HCT116 (cell line): ENCODE data around the gene DIDO1. TPM values are rescaled to one million over a fixed set of nuclear protein-coding genes. Genes with fewer than 3 reads are reported as not detected.

Source experiments
- ATAC-seq: fragments of 200-7000 bp; cut with Tn5 transposase; 2 replicates; pipeline ENCODE4 v1.9.1; 2020; ENCODE audit warnings: mild to moderate bottlenecking, moderate library complexity
- BruUV-seq: library from RNA; stranded (reverse); fragments of 400-500 nt; replicated peaks from 2 replicates; lab custom pipeline; 2021; lab: Mats Ljungman, UMichigan
- CTCF ChIA-PET: fragments of 300-600 bp; sonication (Branson Sonifier 250); formaldehyde crosslinking; loops from one replicate; lab custom pipeline; 2021; ENCODE audit warnings: antibody characterized with exemption; lab: Charles Lee
- POLR2A ChIA-PET: fragments of 300-600, 350-600 bp; sonication (Branson Sonifier 250); formaldehyde crosslinking; loops from one replicate; lab custom pipeline; 2021; ENCODE audit warnings: antibody characterized with exemption; lab: Charles Lee
- RAD21 ChIA-PET, 2 experiments: fragments of 300-600 bp; sonication (Branson Sonifier 250); formaldehyde crosslinking; loops; one replicate each; lab custom pipeline; 2023; ENCODE audit warnings: low total read pairs in 2 of 2; ENCODE audit not compliant: uncharacterized antibody in 2 of 2, unreplicated experiment in 2 of 2, low non-redundant PET in 1 of 2; lab: Charles Lee
- DNase-seq: peaks from one replicate; pipeline ENCODE4 v3.0.0-alpha.2; 2010; ENCODE audit warnings: low read depth, low spot score
- H2AFZ ChIP-seq: fragments of 200-600 bp; shearing (Covaris generic), sonication (generic); 2 replicates; pipeline ENCODE4 v1.6.1; 2017; ENCODE audit warnings: low read depth, mixed run types, mixed read lengths, antibody characterized with exemption, low read length; ENCODE audit not compliant: poor library complexity, severe bottlenecking
- H3K27ac ChIP-seq: 2 replicates; pipeline ENCODE4 v1.5.1; 2012; ENCODE audit warnings: low read depth, low read length
- H3K27me3 ChIP-seq: fragments of 200-600 bp; sonication (generic); 2 replicates; pipeline ENCODE4 v1.6.1; 2016; ENCODE audit warnings: mixed run types, low read length, mixed read lengths; ENCODE audit not compliant: insufficient read depth
- H3K36me3 ChIP-seq, 2 experiments: fragments of 200-500 bp in 1 of 2; fragments of 200-600 bp in 1 of 2; sonication (Bioruptor generic) in 1 of 2; sonication (generic) in 1 of 2; 2 replicates each; pipeline versions ENCODE4 v1.5.1 to v1.6.1; 2014 to 2016; ENCODE audit warnings: low read length in 2 of 2, inconsistent platforms in 1 of 2, mixed read lengths in 1 of 2, mixed run types in 1 of 2; ENCODE audit not compliant: insufficient read depth in 2 of 2, control insufficient read depth in 1 of 2
- H3K4me1 ChIP-seq, 2 experiments: fragments of 200-600 bp in 1 of 2; sonication (generic) in 1 of 2; 2 replicates each; pipeline versions ENCODE4 v1.5.1 to v1.6.1; 2012 to 2017; ENCODE audit warnings: low read length in 2 of 2, inconsistent platforms in 1 of 2, mild to moderate bottlenecking in 1 of 2, mixed read lengths in 1 of 2, mixed run types in 1 of 2, moderate library complexity in 1 of 2; ENCODE audit not compliant: insufficient read depth in 2 of 2, control insufficient read depth in 1 of 2
- H3K4me2 ChIP-seq: fragments of 200-600 bp; sonication (generic); 2 replicates; pipeline ENCODE4 v1.6.1; 2017; ENCODE audit warnings: mixed run types, low read length, mixed read lengths
- H3K4me3 ChIP-seq, 2 experiments: fragments of 200-600 bp in 1 of 2; sonication (generic) in 1 of 2; replicated peaks in 1 of 2; 2 replicates each; pipeline ENCODE4 v1.5.1; 2011 to 2016; ENCODE audit warnings: low read length in 2 of 2, control low read depth in 1 of 2, low read depth in 1 of 2, mild to moderate bottlenecking in 1 of 2, mixed read lengths in 1 of 2, mixed run types in 1 of 2
- H3K79me2 ChIP-seq: fragments of 200-600 bp; sonication (generic); 2 replicates; pipeline ENCODE4 v1.6.1; 2017; ENCODE audit warnings: mild to moderate bottlenecking, mixed run types, low read length, moderate library complexity, mixed read lengths; ENCODE audit not compliant: insufficient read depth
- H3K9ac ChIP-seq: fragments of 200-600 bp; sonication (generic); 2 replicates; pipeline ENCODE4 v1.6.1; 2016; ENCODE audit warnings: low read length, mixed read lengths
- H3K9me2 ChIP-seq: fragments of 200-600 bp; sonication (generic), shearing (Covaris generic); 2 replicates; pipeline ENCODE4 v1.6.1; 2017; ENCODE audit warnings: mixed run types, mild to moderate bottlenecking, moderate library complexity; ENCODE audit not compliant: insufficient read depth
- H3K9me3 ChIP-seq, 2 experiments: fragments of 200-500 bp in 1 of 2; fragments of 200-600 bp in 1 of 2; sonication (Bioruptor generic) in 1 of 2; sonication (generic) in 1 of 2; 2 replicates each; pipeline ENCODE4 v1.6.1; 2014 to 2017; ENCODE audit warnings: low read length in 2 of 2, mixed read lengths in 2 of 2, inconsistent platforms in 1 of 2, low read depth in 1 of 2, mild to moderate bottlenecking in 1 of 2, mixed run types in 1 of 2, moderate library complexity in 1 of 2; ENCODE audit not compliant: control insufficient read depth in 1 of 2, insufficient read depth in 1 of 2
- H4K20me1 ChIP-seq: fragments of 200-600 bp; sonication (generic), shearing (Covaris generic); 2 replicates; pipeline ENCODE4 v1.6.1; 2017; ENCODE audit warnings: mixed run types, mild to moderate bottlenecking, moderate library complexity; ENCODE audit not compliant: insufficient read depth
- CBX3 ChIP-seq: IDR thresholded peaks from 2 replicates; pipeline ENCODE4 v1.6.1; 2012; ENCODE audit warnings: low read depth
- EGR1 ChIP-seq: IDR thresholded peaks from 2 replicates; pipeline ENCODE4 v1.6.1; 2012; ENCODE audit warnings: low read depth
- ELF1 ChIP-seq: IDR thresholded peaks from 2 replicates; pipeline ENCODE4 v1.6.1; 2012; ENCODE audit warnings: low read depth, borderline replicate concordance
- FOSL1 ChIP-seq: IDR thresholded peaks from 2 replicates; pipeline ENCODE4 v1.6.1; 2012; ENCODE audit warnings: low read depth
- POLR2A ChIP-seq: IDR thresholded peaks from 2 replicates; pipeline ENCODE4 v1.7.0; 2011; ENCODE audit warnings: borderline replicate concordance; ENCODE audit not compliant: insufficient read depth, insufficient read length; ENCODE audit errors: extremely low read depth
- POLR2AphosphoS5 ChIP-seq: IDR thresholded peaks from 2 replicates; pipeline ENCODE4 v1.6.1; 2011; ENCODE audit warnings: mild to moderate bottlenecking, low read depth, low read length, moderate library complexity
- SIN3A ChIP-seq: IDR thresholded peaks from 2 replicates; pipeline ENCODE4 v1.6.1; 2012; ENCODE audit warnings: low read depth
- SRF ChIP-seq: IDR thresholded peaks from 2 replicates; pipeline ENCODE4 v1.6.1; 2012; ENCODE audit warnings: low read depth
- intact Hi-C: fragments of 100-400 bp; cut with micrococcal nuclease; formaldehyde crosslinking; loops from 2 replicates; pipeline ENCODE4 v1.10.0; 2022
- total RNA-seq: library from RNA; stranded (reverse); gene quantifications from one replicate; pipeline ENCODE4 v1.2.1, GENCODE V29; 2021; ENCODE audit not compliant: unreplicated experiment
- TF ChIP-seq, protein P1 (sequence below): IDR thresholded peaks from 2 replicates; pipeline ENCODE4 v1.6.1; 2011; ENCODE audit warnings: mild to moderate bottlenecking, low read length, moderate library complexity; ENCODE audit not compliant: insufficient replicate concordance; ENCODE audit errors: extremely low read depth
- TF ChIP-seq, protein P2 (sequence below): IDR thresholded peaks from 2 replicates; pipeline ENCODE4 v1.6.1; 2012

The DIDO1 gene
- total RNA-seq, 1 experiment from 2014 or later, result 41.4 TPM

DNA sequence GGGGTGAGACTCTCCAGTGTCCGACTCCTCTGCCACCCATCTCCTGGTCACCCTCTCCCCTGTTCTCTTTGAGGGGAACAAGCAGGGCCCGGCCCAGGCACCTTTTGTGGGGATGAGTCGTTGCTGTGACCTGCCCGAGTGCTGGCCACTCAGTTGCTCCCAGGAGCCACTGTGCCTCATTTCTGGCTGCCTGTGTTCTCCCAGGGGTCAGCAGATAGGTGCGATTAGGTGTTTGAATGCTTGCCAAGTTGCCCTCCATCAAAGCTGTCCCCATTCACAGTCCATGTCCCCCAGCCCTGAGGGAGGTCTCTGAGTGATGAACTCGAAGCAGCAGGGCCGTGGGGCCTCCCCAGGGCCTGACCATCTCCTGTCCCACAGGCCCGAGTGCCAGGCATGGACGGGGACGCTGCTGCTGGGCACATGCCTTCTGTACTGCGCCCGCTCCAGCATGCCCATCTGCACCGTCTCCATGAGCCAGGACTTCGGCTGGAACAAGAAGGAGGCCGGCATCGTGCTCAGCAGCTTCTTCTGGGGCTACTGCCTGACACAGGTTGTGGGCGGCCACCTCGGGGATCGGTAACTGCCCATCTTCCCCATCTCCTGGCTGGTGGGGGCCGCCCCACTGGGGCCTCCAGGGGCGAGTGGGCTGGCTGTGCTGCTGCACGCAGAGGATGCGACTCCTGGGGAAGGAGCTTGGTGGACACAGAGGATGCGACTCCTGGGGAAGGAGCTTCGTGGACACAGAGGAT, 30.3 kb upstream of the DIDO1 start:
- ChIA-PET POLR2A (no interaction called here), CTCF (no interaction called here), RAD21 (no interaction called here)
- Histone ChIP-seq H3K9me3 (no peaks in the 10 kb centered on the region), H3K9ac (no peak overlapping the region), H3K9me2 (no peaks in the 10 kb centered on the region), H3K27ac (no peak overlapping the region; the same call in 1 of the 2 replicates), H3K27me3 (no peaks in the 10 kb centered on the region), H2AFZ (no peak overlapping the region), H3K36me3 (no peaks in the 10 kb centered on the region), H3K4me1 (peaks cover 6 to 21% of the 10 kb centered on the region in 2 experiments), H4K20me1 (no peaks in the 10 kb centered on the region), H3K4me2 (no peak overlapping the region), H3K79me2 (peaks cover 37% of the 10 kb centered on the region), H3K4me3 (no peak overlapping the region)
- ATAC-seq (no peak), DNase-seq (no peak)
- intact Hi-C loops, result no loop called here
- BruUV-seq, result no TSS peak
- TF ChIP-seq EGR1 (no peak), POLR2A (no peak), ELF1 (no peak), POLR2AphosphoS5 (no peak), SRF (no peak), CBX3 (no peak), SIN3A (no peak), FOSL1 (no peak)
- TF ChIP-seq, protein P1, sequence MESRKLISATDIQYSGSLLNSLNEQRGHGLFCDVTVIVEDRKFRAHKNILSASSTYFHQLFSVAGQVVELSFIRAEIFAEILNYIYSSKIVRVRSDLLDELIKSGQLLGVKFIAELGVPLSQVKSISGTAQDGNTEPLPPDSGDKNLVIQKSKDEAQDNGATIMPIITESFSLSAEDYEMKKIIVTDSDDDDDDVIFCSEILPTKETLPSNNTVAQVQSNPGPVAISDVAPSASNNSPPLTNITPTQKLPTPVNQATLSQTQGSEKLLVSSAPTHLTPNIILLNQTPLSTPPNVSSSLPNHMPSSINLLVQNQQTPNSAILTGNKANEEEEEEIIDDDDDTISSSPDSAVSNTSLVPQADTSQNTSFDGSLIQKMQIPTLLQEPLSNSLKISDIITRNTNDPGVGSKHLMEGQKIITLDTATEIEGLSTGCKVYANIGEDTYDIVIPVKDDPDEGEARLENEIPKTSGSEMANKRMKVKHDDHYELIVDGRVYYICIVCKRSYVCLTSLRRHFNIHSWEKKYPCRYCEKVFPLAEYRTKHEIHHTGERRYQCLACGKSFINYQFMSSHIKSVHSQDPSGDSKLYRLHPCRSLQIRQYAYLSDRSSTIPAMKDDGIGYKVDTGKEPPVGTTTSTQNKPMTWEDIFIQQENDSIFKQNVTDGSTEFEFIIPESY, result no peak
- TF ChIP-seq, protein P2, sequence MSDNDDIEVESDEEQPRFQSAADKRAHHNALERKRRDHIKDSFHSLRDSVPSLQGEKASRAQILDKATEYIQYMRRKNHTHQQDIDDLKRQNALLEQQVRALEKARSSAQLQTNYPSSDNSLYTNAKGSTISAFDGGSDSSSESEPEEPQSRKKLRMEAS, result no peak
